ENCODE results near the gene OR51B6. TPM values are rescaled to one million over a fixed set of nuclear protein-coding genes. Genes with fewer than 3 reads are reported as not detected.

Gene OR51B6
- total and polyA plus RNA-seq, 9 of the 15 experiments (the other 6 are each of a cell fraction or from before 2014, with no cell fraction given) = 0.06 to 0.97 TPM; not detected in 7

- TF ChIP-seq MEF2D (tag; conservative IDR thresholded peaks at IDR 0.05; ENCODE audit: low read depth) = peak; percentile 72; the same call in 1 of the 2 replicates
Observed at GRCh38 chr11:5363679-5364078, 12.4 kb downstream of the OR51B6 start (continued).

DNA sequence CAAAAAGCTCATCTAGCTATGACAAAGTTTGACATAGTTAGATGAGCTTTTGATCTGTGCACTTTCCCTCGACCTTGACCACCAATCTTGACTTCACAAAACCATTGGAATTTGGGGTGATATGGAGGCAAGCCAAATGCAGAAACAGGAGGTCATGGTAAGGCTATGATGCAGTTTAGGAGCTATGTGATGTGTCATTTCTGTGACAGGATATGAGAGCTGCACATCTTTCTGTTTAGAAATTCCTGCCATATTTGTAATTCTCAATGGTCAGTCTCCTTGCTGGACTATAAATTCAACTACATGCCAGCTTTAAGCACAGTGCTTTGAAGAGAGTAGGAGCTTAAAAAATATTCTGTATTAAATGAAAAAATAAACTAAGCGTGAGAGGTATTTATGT, 12.9 kb downstream of the OR51B6 start:
- peaks cover 75% of the 10 kb centered on the region for H3K79me2 ChIP-seq (ENCODE audit: control insufficient read depth, insufficient read depth, low read length)
- H3K27me3 ChIP-seq (ENCODE audit: control insufficient read depth in 2 of 2, insufficient read depth in 2 of 2, low read length in 2 of 2) = no peaks in the 10 kb centered on the region
- ChIA-PET POLR2A (interaction anchor here (1.1 kb wide), 1 partner anchor 155 kb away, joined by 3 read pairs; no protein-coding TSS in a partner anchor), CTCF (ENCODE audit: low intra/inter-chr PET ratio) (no interaction called here)
- FAIRE-seq (peak; percentile 69), ATAC-seq (peak; percentile 37), DNase-seq (ENCODE audit: extremely low read depth in 1 of 4, low spot score in 3 of 4) (peak in 1 of 4 experiments; percentile 29)
- no peaks in the 10 kb centered on the region for H4K20me1 ChIP-seq (replicated peaks; ENCODE audit: control insufficient read depth, insufficient read depth, low read length)
- 35% methylated on average over 2 of the region's 2 CpGs for WGBS (ENCODE audit: insufficient coverage, low coverage, missing lambda C conversion rate)
- intact Hi-C loops (cut with micrococcal nuclease) (no loop called here), in situ Hi-C loops (cut with MboI) (no loop called here)
- peaks cover 65% of the 10 kb centered on the region for H3K36me3 ChIP-seq (ENCODE audit: control insufficient read depth, insufficient read depth, low read length)
- no peak overlapping the region for H2AFZ ChIP-seq (ENCODE audit: low read depth, low read length)
- no peaks in the 10 kb centered on the region for H3K9me3 ChIP-seq (replicated peaks; ENCODE audit: control insufficient read depth, insufficient read depth, low read depth, low read length)
- TF ChIP-seq KDM4B (IDR thresholded peaks at IDR 0.05; ENCODE audit: borderline replicate concordance in 2 of 2, low read depth in 1 of 2) = no peak
- 0 out of 2 replicates have a peak, but pooled peaks have one; percentile 11 for TF ChIP-seq CREM (IDR thresholded peaks at IDR 0.05; ENCODE audit: low read depth)
- TF ChIP-seq, protein P1, sequence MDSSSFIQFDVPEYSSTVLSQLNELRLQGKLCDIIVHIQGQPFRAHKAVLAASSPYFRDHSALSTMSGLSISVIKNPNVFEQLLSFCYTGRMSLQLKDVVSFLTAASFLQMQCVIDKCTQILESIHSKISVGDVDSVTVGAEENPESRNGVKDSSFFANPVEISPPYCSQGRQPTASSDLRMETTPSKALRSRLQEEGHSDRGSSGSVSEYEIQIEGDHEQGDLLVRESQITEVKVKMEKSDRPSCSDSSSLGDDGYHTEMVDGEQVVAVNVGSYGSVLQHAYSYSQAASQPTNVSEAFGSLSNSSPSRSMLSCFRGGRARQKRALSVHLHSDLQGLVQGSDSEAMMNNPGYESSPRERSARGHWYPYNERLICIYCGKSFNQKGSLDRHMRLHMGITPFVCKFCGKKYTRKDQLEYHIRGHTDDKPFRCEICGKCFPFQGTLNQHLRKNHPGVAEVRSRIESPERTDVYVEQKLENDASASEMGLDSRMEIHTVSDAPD (CRISPR knock-in tag; IDR thresholded peaks at IDR 0.05) = no peak
- 0 out of 2 replicates have a peak, but pooled peaks have one; percentile 14 for TF ChIP-seq CREB1 (IDR thresholded peaks at IDR 0.05)
- TF ChIP-seq CREB1 (CRISPR knock-in tag; IDR thresholded peaks at IDR 0.05) = no peak; the same call in 1 of the 2 replicates
- TF ChIP-seq OTX1 (CRISPR knock-in tag; IDR thresholded peaks at IDR 0.05) = no peak
- no peak for TF ChIP-seq POU5F1 (IDR thresholded peaks at IDR 0.05; ENCODE audit: borderline replicate concordance, low read depth, low read length, partially characterized antibody)
- 0 out of 2 replicates have a peak, but pooled peaks have one; percentile 43 for TF ChIP-seq NFIC (IDR thresholded peaks at IDR 0.05)
- peaks cover 5 to 37% of the 10 kb centered on the region in 2 experiments; a peak in 3 of 5 replicates for H3K4me1 ChIP-seq (replicated peaks in 1 of 2; ENCODE audit: control insufficient read depth in 2 of 2, insufficient read depth in 2 of 2, low read length in 2 of 2)
- H3K4me3 ChIP-seq = no peak overlapping the region
- H3K9ac ChIP-seq (ENCODE audit: insufficient read depth in 1 of 2, low read depth in 2 of 2, low read length in 2 of 2) = 0 out of 4 replicates have a peak overlapping the region, but pooled peaks of 1 of the 2 experiments have one; percentile 1
- peak overlapping the region; percentile 29; the same call in 2 of the 3 replicates for H3K27ac ChIP-seq (ENCODE audit: extremely low read depth, low read depth, low read length)
- no peak overlapping the region for H3K4me2 ChIP-seq (ENCODE audit: insufficient read depth, low read length)
- no peaks in the 10 kb centered on the region for H3K9me1 ChIP-seq (ENCODE audit: control insufficient read depth, insufficient read depth, low read length)
- BruUV-seq (replicated peaks) = no TSS peak

All from K562 (cell line).